GM19463 (cell line): ENCODE data around the gene PSMG4.

Experiments used
- ATAC-seq: cut with Tn5 transposase; IDR thresholded peaks from one replicate; pipeline ENCODE4 v1.9.1; 2021; ENCODE audit warnings: mild to moderate bottlenecking, moderate library complexity; ENCODE audit not compliant: unreplicated experiment

The PSMG4 gene

GRCh38 chr6:3288711-3289663 lies 30.2 kb downstream of the PSMG4 start:
- no peak for ATAC-seq

- ATAC-seq = no peak
Observed at GRCh38 chr6:3289664-3290055, 30.9 kb downstream of the PSMG4 start.

- no peak for ATAC-seq
Observed at GRCh38 chr6:3290149-3290930, 31.6 kb downstream of the PSMG4 start.

GRCh38 chr6:3290931-3291211 lies 32.1 kb downstream of the PSMG4 start:
- ATAC-seq = no peak

- ATAC-seq = no peak
Observed at GRCh38 chr6:3291346-3291745, 32.6 kb downstream of the PSMG4 start.

- ATAC-seq = no peak
Observed at GRCh38 chr6:3291987-3292386, 33.2 kb downstream of the PSMG4 start.

- ATAC-seq = no peak
Observed at GRCh38 chr6:3292431-3293197, 33.9 kb downstream of the PSMG4 start.

GRCh38 chr6:3293271-3294155 lies 34.8 kb downstream of the PSMG4 start:
- ATAC-seq = no peak

GRCh38 chr6:3294396-3294795 lies 35.6 kb downstream of the PSMG4 start:
- no peak for ATAC-seq

- no peak for ATAC-seq
Observed at GRCh38 chr6:3294921-3295871, 36.4 kb downstream of the PSMG4 start.

- no peak for ATAC-seq
Observed at GRCh38 chr6:3296078-3296477, 37.3 kb downstream of the PSMG4 start.

GRCh38 chr6:3296537-3296936 lies 37.8 kb downstream of the PSMG4 start:
- no peak for ATAC-seq

GRCh38 chr6:3297006-3297405 lies 38.3 kb downstream of the PSMG4 start:
- no peak for ATAC-seq

- ATAC-seq = no peak
Observed at GRCh38 chr6:3297909-3298308, 39.2 kb downstream of the PSMG4 start.

- ATAC-seq = no peak
Observed at GRCh38 chr6:3299221-3299620, 40.5 kb downstream of the PSMG4 start.

- no peak for ATAC-seq
Observed at GRCh38 chr6:3301506-3301905, 42.8 kb downstream of the PSMG4 start.

- no peak for ATAC-seq
Observed at GRCh38 chr6:3303795-3304411, 45.2 kb downstream of the PSMG4 start.

- no peak for ATAC-seq
Observed at GRCh38 chr6:3304500-3305215, 45.9 kb downstream of the PSMG4 start.
